HFFc6 (cell line): Measurements from ENCODE around the gene PRIMPOL. TPM values are rescaled to one million over a fixed set of nuclear protein-coding genes. Genes with fewer than 3 reads are reported as not detected.

Source experiments
- DNase-seq: peaks from one replicate; pipeline ENCODE4 v3.0.0-alpha.2; 2018
- H3K27ac Mint-ChIP-seq: 2 replicates; pipeline ENCODE4 v1.8.0; 2020; ENCODE audit warnings: mild to moderate bottlenecking, mixed read lengths
- H3K27me3 Mint-ChIP-seq: 2 replicates; pipeline ENCODE4 v1.8.0; 2021; ENCODE audit warnings: mild to moderate bottlenecking, moderate library complexity, mixed read lengths; ENCODE audit not compliant: insufficient read depth
- H3K36me3 Mint-ChIP-seq: 2 replicates; pipeline ENCODE4 v1.8.0; 2021; ENCODE audit warnings: low read depth, mixed read lengths
- H3K4me1 Mint-ChIP-seq: 2 replicates; pipeline ENCODE4 v1.8.0; 2020; ENCODE audit warnings: low read depth, mixed read lengths
- H3K4me3 Mint-ChIP-seq: 2 replicates; pipeline ENCODE4 v1.8.0; 2020; ENCODE audit warnings: mild to moderate bottlenecking, moderate library complexity, mixed read lengths
- H3K9me3 Mint-ChIP-seq: 2 replicates; pipeline ENCODE4 v1.8.0; 2020; ENCODE audit warnings: mild to moderate bottlenecking, mixed read lengths
- CTCF ChIP-seq: fragments of 200-600 bp; sonication (generic); IDR thresholded peaks from 2 replicates; pipeline ENCODE4 v1.5.0; 2021; ENCODE audit warnings: antibody characterized with exemption, mild to moderate bottlenecking
- total RNA-seq, 6 experiments: library from RNA; stranded (reverse); fragmentation: NEBNext Ultra II Directional; extraction: Animal tissue kit (Norgen Biotek cat#: 25700); gene quantifications; 2 replicates in 1 of 6; 3 replicates in 5 of 6; pipeline ENCODE4 v1.2.3, GENCODE V29; 2021

The PRIMPOL gene
- total RNA-seq, 6 experiments from 2014 or later = 9.0 to 11.3 (median 10.8) TPM

DNA sequence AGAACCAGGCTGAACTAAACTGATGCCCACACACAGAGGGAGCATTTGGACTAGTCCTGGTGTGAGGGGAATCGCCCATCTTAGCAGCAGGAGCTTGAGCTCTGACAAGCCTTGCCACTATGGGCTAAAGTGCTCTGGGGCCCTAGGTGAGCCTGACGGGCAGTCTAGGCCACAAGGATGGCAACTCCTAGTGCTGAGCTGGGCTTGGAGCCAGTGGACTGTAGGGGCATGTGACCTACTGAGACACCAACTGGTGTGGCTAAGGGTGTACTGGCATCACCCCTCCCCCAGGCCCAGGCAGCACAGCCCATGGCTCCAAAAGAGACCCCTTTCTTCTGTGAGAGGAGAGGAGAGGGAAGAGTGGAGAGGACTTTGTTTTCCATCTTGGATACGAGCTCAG lies 69.9 kb downstream of the PRIMPOL start:
- no peak for DNase-seq
- H3K27ac Mint-ChIP-seq = no peak overlapping the region
- peaks cover 5% of the 10 kb centered on the region; the same call in 1 of the 2 replicates for H3K9me3 Mint-ChIP-seq
- H3K36me3 Mint-ChIP-seq = peaks cover 50% of the 10 kb centered on the region
- peaks cover 4% of the 10 kb centered on the region; the same call in 1 of the 2 replicates for H3K4me1 Mint-ChIP-seq
- TF ChIP-seq CTCF = no peak
- H3K27me3 Mint-ChIP-seq = no peaks in the 10 kb centered on the region; the same call in 1 of the 2 replicates
- no peak overlapping the region for H3K4me3 Mint-ChIP-seq

- Mint-ChIP-seq H3K4me1 (no peaks in the 10 kb centered on the region), H3K27me3 (no peaks in the 10 kb centered on the region; the same call in 1 of the 2 replicates), H3K27ac (no peak overlapping the region), H3K36me3 (peaks cover 48% of the 10 kb centered on the region), H3K9me3 (peaks cover 5% of the 10 kb centered on the region; the same call in 1 of the 2 replicates), H3K4me3 (no peak overlapping the region)
- DNase-seq = no peak
- no peak for TF ChIP-seq CTCF
These were observed 71.7 kb downstream of the PRIMPOL start for GRCh38 chr4:184721254-184721653.

GRCh38 chr4:184722798-184723197 lies 73.3 kb downstream of the PRIMPOL start:
- TF ChIP-seq CTCF = peak; percentile 14; the same call in 1 of the 2 replicates
- Mint-ChIP-seq H3K27ac (no peak overlapping the region), H3K4me1 (no peaks in the 10 kb centered on the region), H3K27me3 (no peaks in the 10 kb centered on the region; the same call in 1 of the 2 replicates), H3K36me3 (peaks cover 48% of the 10 kb centered on the region), H3K9me3 (peaks cover 5% of the 10 kb centered on the region; the same call in 1 of the 2 replicates), H3K4me3 (no peak overlapping the region)
- DNase-seq = no peak

- no peak for DNase-seq
- Mint-ChIP-seq H3K27ac (no peak overlapping the region), H3K36me3 (peaks cover 14% of the 10 kb centered on the region), H3K4me3 (no peak overlapping the region), H3K4me1 (peaks cover 19% of the 10 kb centered on the region), H3K27me3 (no peaks in the 10 kb centered on the region; the same call in 1 of the 2 replicates), H3K9me3 (no peaks in the 10 kb centered on the region)
- TF ChIP-seq CTCF = no peak
These were observed 77.9 kb downstream of the PRIMPOL start for GRCh38 chr4:184727430-184727829.

- no peak for TF ChIP-seq CTCF
These were observed 79.3 kb downstream of the PRIMPOL start for GRCh38 chr4:184728858-184729257.

More at GRCh38 chr4:184728858-184729257, 79.3 kb downstream of the PRIMPOL start:
- Mint-ChIP-seq H3K27me3 (no peaks in the 10 kb centered on the region; the same call in 1 of the 2 replicates), H3K4me3 (no peak overlapping the region), H3K4me1 (peaks cover 28% of the 10 kb centered on the region), H3K9me3 (no peaks in the 10 kb centered on the region), H3K36me3 (peaks cover 6% of the 10 kb centered on the region; the same call in 1 of the 2 replicates), H3K27ac (no peak overlapping the region)
- no peak for DNase-seq
